PC-3 (cell line): ENCODE data around the gene MIOX.

Experiments
- EZH2 ChIP-seq: fragments of 300-600 bp; sonication (generic); IDR thresholded peaks from one replicate; pipeline ENCODE4 v1.6.1; 2017; ENCODE audit warnings: antibody characterized with exemption, mild to moderate bottlenecking, low read length; ENCODE audit not compliant: unreplicated experiment
- EZH2phosphoT487 ChIP-seq: fragments of 300-600 bp; sonication (generic); IDR thresholded peaks from 2 replicates; pipeline ENCODE4 v1.6.1; 2018; ENCODE audit warnings: mild to moderate bottlenecking, antibody characterized with exemption, low read length, borderline replicate concordance
- TF ChIP-seq, protein P1 (sequence below): fragments of 300-600 bp; sonication (generic); conservative IDR thresholded peaks from 2 replicates; pipeline ENCODE4 v1.5.1; 2017; ENCODE audit warnings: antibody characterized with exemption, low read depth, mild to moderate bottlenecking, low read length

DNA sequence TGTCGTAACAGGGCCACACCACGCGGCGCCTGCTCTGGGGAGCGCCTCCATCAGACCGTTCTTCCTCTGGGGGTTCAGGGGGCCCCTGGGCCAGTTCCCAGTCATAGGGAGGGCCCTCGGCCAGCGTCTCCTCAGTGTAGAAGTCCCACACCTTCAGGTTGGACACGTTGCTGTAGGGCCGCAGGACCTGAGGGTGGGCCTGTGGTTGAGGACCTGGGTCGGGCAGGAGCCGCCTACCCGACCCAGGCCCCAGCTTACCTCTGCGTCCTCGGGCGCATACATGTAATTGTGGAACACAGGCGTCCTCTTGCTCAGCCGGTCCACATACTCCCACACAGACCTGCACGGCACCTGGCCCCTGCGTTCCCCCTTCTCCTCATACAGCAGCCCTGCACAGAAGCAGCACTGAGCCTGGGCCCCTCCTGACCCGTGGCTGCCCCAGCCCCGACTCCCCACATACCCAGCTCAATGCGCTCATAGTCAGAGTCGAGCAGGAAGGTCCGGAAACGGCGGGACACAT lies 32.0 kb upstream of the MIOX start:
- no peak for TF ChIP-seq EZH2
- TF ChIP-seq, protein P1, sequence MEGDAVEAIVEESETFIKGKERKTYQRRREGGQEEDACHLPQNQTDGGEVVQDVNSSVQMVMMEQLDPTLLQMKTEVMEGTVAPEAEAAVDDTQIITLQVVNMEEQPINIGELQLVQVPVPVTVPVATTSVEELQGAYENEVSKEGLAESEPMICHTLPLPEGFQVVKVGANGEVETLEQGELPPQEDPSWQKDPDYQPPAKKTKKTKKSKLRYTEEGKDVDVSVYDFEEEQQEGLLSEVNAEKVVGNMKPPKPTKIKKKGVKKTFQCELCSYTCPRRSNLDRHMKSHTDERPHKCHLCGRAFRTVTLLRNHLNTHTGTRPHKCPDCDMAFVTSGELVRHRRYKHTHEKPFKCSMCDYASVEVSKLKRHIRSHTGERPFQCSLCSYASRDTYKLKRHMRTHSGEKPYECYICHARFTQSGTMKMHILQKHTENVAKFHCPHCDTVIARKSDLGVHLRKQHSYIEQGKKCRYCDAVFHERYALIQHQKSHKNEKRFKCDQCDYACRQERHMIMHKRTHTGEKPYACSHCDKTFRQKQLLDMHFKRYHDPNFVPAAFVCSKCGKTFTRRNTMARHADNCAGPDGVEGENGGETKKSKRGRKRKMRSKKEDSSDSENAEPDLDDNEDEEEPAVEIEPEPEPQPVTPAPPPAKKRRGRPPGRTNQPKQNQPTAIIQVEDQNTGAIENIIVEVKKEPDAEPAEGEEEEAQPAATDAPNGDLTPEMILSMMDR = no peak
- no peak for TF ChIP-seq EZH2phosphoT487
